OCI-LY7 (cell line): ENCODE measurements around the gene CSF1. TPM values are rescaled to one million over a fixed set of nuclear protein-coding genes. Genes with fewer than 3 reads are reported as not detected.

Source experiments
- BruUV-seq: library from RNA; stranded (reverse); fragments of 400-500 nt; replicated peaks from 2 replicates; lab custom pipeline; 2021; lab: Mats Ljungman, UMichigan
- CTCF ChIA-PET: fragments of 300-600 bp; sonication (Branson Sonifier 250); formaldehyde crosslinking; loops from one replicate; lab custom pipeline; 2022; ENCODE audit warnings: antibody characterized with exemption; ENCODE audit not compliant: unreplicated experiment; lab: Charles Lee
- POLR2A ChIA-PET: fragments of 300-600 bp; sonication (Branson Sonifier 250); formaldehyde crosslinking; loops from one replicate; lab custom pipeline; 2022; ENCODE audit warnings: antibody characterized with exemption; lab: Charles Lee
- DNase-seq: peaks from one replicate; pipeline ENCODE4 v3.0.0-alpha.2; 2015; ENCODE audit warnings: low spot score
- H2AFZ ChIP-seq: fragments of 200-600 bp; sonication (generic), shearing (Covaris generic); 2 replicates; pipeline ENCODE4 v1.6.1; 2014; ENCODE audit warnings: mild to moderate bottlenecking, antibody characterized with exemption, low read length, moderate library complexity
- H3K27ac ChIP-seq: fragments of 200-600 bp; sonication (generic); 2 replicates; pipeline ENCODE4 v1.5.1; 2014; ENCODE audit warnings: mixed run types, low read depth, mild to moderate bottlenecking, moderate library complexity, low read length, inconsistent platforms; ENCODE audit not compliant: poor library complexity, severe bottlenecking
- H3K36me3 ChIP-seq: fragments of 200-600 bp; sonication (generic); 2 replicates; pipeline ENCODE4 v1.6.1; 2014; ENCODE audit warnings: mild to moderate bottlenecking, antibody characterized with exemption, low read length, moderate library complexity, mixed read lengths; ENCODE audit not compliant: insufficient read depth
- H3K4me1 ChIP-seq: fragments of 200-600 bp; sonication (generic); 2 replicates; pipeline ENCODE4 v1.5.1; 2014; ENCODE audit warnings: mild to moderate bottlenecking, low read length; ENCODE audit not compliant: insufficient read depth, poor library complexity, severe bottlenecking
- H3K4me2 ChIP-seq: fragments of 200-600 bp; sonication (generic); 2 replicates; pipeline ENCODE4 v1.6.1; 2014; ENCODE audit warnings: mild to moderate bottlenecking, low read length
- H3K4me3 ChIP-seq: fragments of 200-600 bp; sonication (generic); 2 replicates; pipeline ENCODE4 v1.5.1; 2014; ENCODE audit warnings: mild to moderate bottlenecking, low read depth, low read length; ENCODE audit not compliant: poor library complexity, severe bottlenecking
- H3K79me2 ChIP-seq: fragments of 200-600 bp; sonication (generic); 2 replicates; pipeline ENCODE4 v1.6.1; 2016; ENCODE audit warnings: low read depth, mild to moderate bottlenecking, low read length, moderate library complexity, mixed read lengths; ENCODE audit not compliant: insufficient read depth
- H3K9me2 ChIP-seq: fragments of 200-600 bp; sonication (generic); 2 replicates; pipeline ENCODE4 v1.6.1; 2016; ENCODE audit warnings: mild to moderate bottlenecking, low read length, mixed read lengths; ENCODE audit not compliant: insufficient read depth
- H3K9me3 ChIP-seq: fragments of 200-600 bp; sonication (generic); 2 replicates; pipeline ENCODE4 v1.6.1; 2014; ENCODE audit warnings: mild to moderate bottlenecking, mixed run types, low read length, mixed read lengths
- H4K20me1 ChIP-seq: fragments of 200-600 bp; sonication (generic); 2 replicates; pipeline ENCODE4 v1.6.1; 2014; ENCODE audit warnings: mild to moderate bottlenecking, antibody characterized with exemption, low read length, moderate library complexity, mixed read lengths; ENCODE audit not compliant: insufficient read depth
- CTCF ChIP-seq: fragments of 200-600 bp; sonication (generic); conservative IDR thresholded peaks from 2 replicates; pipeline ENCODE4 v1.5.1; 2014; ENCODE audit warnings: mild to moderate bottlenecking, antibody characterized with exemption, low read length, moderate library complexity, mixed read lengths
- EZH2phosphoT487 ChIP-seq: fragments of 200-600 bp; sonication (generic); IDR thresholded peaks from 2 replicates; pipeline ENCODE4 v1.6.1; 2018; ENCODE audit warnings: low read depth, borderline replicate concordance, mild to moderate bottlenecking, mixed run types, antibody characterized with exemption, low read length, moderate library complexity, mixed read lengths
- intact Hi-C: fragments of 100-400 bp; cut with micrococcal nuclease; formaldehyde crosslinking; loops from one replicate; pipeline ENCODE4 v1.10.0; 2022; ENCODE audit not compliant: unreplicated experiment
- total RNA-seq, 2 experiments: library from RNA; depleted of rRNA in 1 of 2; stranded (reverse); fragments of >200 nt in 1 of 2; shearing (Covaris generic) in 1 of 2; gene quantifications; 2 replicates each; pipeline ENCODE4 v1.2.3, GENCODE V29; 2014 to 2022

The CSF1 gene
- total RNA-seq, 2 experiments from 2014 or later: not detected

GRCh38 chr1:109882288-109883245 is 28.1 kb upstream of the CSF1 start:
- BruUV-seq: no TSS peak
- Histone ChIP-seq H3K9me2 (no peaks in the 10 kb centered on the region), H3K4me2 (no peak overlapping the region), H4K20me1 (no peaks in the 10 kb centered on the region), H3K79me2 (no peaks in the 10 kb centered on the region), H3K27ac (no peak overlapping the region), H3K36me3 (no peaks in the 10 kb centered on the region), H2AFZ (no peak overlapping the region), H3K9me3 (no peaks in the 10 kb centered on the region), H3K4me1 (peaks cover 9% of the 10 kb centered on the region), H3K4me3 (no peak overlapping the region)
- POLR2A ChIA-PET: no interaction called here
- TF ChIP-seq EZH2phosphoT487: no peak
- TF ChIP-seq CTCF: no peak
- intact Hi-C loops: no loop called here
- DNase-seq: no peak
- CTCF ChIA-PET: no interaction called here

DNA sequence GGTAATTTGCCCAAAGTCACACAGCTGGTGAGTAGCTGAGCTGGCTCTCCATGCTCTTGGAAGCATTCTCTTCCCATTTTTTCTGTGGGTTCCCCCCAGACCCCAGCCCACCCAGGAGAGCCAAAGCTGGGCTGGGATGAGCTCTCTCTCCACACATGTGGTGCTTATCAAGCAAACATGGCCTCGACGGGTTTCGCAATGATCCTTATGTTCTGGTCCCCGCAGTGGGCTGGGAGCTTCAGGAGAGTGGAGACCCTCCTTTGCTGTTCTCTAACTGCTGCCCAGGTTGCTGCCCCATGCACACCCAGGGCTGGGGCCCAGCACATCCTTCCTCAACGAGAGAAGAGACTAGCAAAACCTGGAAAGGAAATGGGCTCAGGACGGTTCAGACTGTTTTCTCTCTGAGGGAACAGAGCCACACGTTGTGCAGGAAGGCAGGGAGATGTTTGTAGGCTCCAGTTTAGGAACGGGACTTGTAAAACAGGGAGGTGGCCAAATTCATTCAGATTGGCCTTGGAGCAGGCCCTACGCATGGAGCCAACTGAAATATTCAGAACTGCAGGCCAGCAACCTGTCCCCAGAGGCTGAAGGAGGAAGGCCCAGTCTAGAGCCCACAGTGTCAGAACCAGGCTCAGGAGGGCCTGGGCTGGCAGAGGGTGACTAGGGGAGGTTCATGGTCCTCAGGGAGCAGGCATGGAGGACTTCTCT is 27.2 kb upstream of the CSF1 start:
- H3K4me1 ChIP-seq: peaks cover 9% of the 10 kb centered on the region
- intact Hi-C loops: no loop called here
- H2AFZ ChIP-seq: no peak overlapping the region
- H3K79me2 ChIP-seq: no peaks in the 10 kb centered on the region
- DNase-seq: no peak
- BruUV-seq: no TSS peak
- CTCF ChIA-PET: no interaction called here
- H3K4me2 ChIP-seq: no peak overlapping the region
- no peaks in the 10 kb centered on the region for H3K36me3 ChIP-seq
- TF ChIP-seq EZH2phosphoT487 (no peak), CTCF (no peak)
- H4K20me1 ChIP-seq: no peaks in the 10 kb centered on the region
- POLR2A ChIA-PET: no interaction called here
- H3K4me3 ChIP-seq: no peak overlapping the region
- H3K27ac ChIP-seq: no peak overlapping the region
- H3K9me2 ChIP-seq: no peaks in the 10 kb centered on the region
- H3K9me3 ChIP-seq: no peaks in the 10 kb centered on the region
